HUES6 (cell line): ENCODE measurements around the gene SSBP2.

Experiments
- H3K27ac ChIP-seq: 2 replicates; pipeline ENCODE4 v1.7.0; 2013; ENCODE audit warnings: low read depth, mild to moderate bottlenecking, low read length, inconsistent platforms
- H3K27me3 ChIP-seq: 2 replicates; pipeline ENCODE4 v1.6.1; 2013; ENCODE audit warnings: low read length; ENCODE audit not compliant: control insufficient read depth, insufficient read depth
- H3K36me3 ChIP-seq: 2 replicates; pipeline ENCODE4 v1.6.1; 2013; ENCODE audit warnings: low read length; ENCODE audit not compliant: control insufficient read depth, insufficient read depth
- H3K4me1 ChIP-seq: 2 replicates; pipeline ENCODE4 v1.6.1; 2013; ENCODE audit warnings: low read length; ENCODE audit not compliant: control insufficient read depth, insufficient read depth
- H3K4me3 ChIP-seq: 2 replicates; pipeline ENCODE4 v1.5.1; 2013; ENCODE audit warnings: low read depth, low read length
- H3K9ac ChIP-seq: one replicate; pipeline ENCODE4 v1.6.1; 2013; ENCODE audit warnings: mild to moderate bottlenecking, low read length
- H3K9me3 ChIP-seq: 2 replicates; pipeline ENCODE4 v1.6.1; 2013; ENCODE audit warnings: low read depth, low read length; ENCODE audit not compliant: control insufficient read depth, insufficient read depth

The SSBP2 gene

DNA sequence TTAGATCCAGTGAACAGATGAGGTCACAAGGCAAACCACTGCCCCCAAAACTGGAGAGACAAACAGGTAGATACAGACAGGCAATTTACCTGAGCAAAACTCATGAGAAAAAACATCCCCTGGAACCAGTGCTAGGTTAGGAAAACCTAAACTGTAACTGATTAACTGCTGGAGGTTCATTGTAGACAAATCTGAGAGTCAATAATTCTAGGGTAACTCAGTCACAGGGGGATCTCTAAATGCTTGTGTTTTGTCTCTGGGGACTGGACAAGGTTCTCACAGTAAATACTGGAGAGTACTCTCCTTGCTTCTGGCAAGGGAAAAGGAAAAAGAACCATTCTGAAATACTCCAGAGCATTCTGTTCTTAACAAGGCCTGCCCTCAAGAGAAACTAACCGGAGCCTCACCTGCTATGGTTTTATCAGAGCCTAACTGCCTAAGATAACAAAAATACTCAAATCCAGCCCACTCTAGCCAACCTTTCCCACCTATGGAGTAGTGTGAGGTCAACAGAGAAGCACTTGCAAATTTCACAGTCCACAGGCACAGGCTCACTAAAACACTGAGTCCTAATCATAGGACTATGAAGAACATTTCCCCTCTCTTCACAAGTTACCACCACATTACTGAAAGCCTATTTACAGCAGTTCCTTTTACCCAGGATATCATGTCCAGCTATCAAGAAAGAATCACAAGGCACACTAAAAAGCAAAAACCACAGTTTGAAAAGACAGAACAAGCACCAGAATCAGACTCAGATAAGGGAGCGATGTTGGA lies 217.1 kb downstream of the SSBP2 start:
- Histone ChIP-seq H3K36me3 (no peaks in the 10 kb centered on the region), H3K9me3 (no peaks in the 10 kb centered on the region), H3K9ac (no peak overlapping the region), H3K27ac (no peak overlapping the region), H3K4me1 (no peaks in the 10 kb centered on the region), H3K4me3 (no peak overlapping the region), H3K27me3 (no peaks in the 10 kb centered on the region)

DNA sequence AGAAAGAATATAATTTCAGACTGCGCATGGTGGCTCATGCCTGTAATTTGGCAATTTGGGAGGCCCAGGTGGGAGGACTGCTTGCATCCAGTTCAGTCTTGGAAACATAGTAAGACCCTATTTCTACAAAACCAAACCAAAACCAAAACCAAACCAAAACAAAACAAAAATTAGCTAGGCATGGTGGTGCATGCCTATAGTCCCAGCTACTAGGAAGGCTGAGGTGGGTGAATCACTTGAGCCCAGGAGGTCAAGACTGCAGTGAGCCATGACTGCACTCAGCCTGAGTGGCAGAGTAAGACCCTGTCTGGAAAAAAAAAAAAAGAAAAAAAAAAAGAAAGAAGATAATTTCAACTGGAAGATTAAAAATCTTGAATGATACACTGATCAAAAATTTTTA lies 220.0 kb downstream of the SSBP2 start:
- Histone ChIP-seq H3K36me3 (no peaks in the 10 kb centered on the region), H3K4me3 (no peak overlapping the region), H3K9ac (no peak overlapping the region), H3K4me1 (no peaks in the 10 kb centered on the region), H3K27me3 (no peaks in the 10 kb centered on the region), H3K27ac (no peak overlapping the region), H3K9me3 (no peaks in the 10 kb centered on the region)

DNA sequence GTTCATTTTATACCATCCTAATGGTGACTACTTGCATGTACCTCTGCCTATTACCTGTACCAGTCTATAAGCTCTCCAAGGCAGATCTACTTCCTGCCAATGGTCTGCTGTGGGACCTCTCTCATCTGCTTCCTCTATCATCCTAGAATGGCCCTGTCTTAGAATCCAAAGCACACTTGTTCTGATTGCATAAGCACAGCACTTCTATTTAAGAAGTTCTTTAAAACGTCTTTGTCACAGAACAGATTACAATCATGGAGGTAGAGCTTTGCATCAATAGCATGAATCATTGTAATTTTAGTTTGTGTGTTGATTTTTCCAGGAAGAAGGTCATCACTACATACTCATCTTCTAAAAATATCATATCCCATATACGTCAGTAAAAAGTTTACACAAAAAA lies 225.2 kb downstream of the SSBP2 start:
- no peaks in the 10 kb centered on the region for H3K27me3 ChIP-seq
- no peak overlapping the region for H3K9ac ChIP-seq
- H3K27ac ChIP-seq = no peak overlapping the region
- H3K9me3 ChIP-seq = no peaks in the 10 kb centered on the region
- no peak overlapping the region for H3K4me3 ChIP-seq
- no peaks in the 10 kb centered on the region; the same call in 1 of the 2 replicates for H3K4me1 ChIP-seq
- no peaks in the 10 kb centered on the region for H3K36me3 ChIP-seq

DNA sequence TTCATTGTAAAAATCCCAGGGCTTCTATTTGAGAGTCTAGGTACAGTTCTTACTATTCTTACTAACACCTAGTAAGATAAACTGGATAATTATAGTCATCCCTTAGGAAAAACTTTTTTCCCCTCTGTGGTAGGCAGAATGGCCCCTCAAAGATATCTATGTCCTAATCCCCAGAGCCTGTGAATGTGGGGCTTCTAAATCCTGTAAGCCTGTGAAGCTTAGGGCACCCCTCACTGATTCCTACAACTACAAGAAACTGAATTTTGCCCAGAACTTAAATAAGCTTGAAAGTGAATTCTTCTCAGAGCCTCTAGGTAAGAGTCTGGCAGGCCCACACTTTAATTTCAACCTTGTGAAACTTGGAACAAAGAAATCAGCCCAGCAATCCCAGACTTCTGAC lies 226.9 kb downstream of the SSBP2 start:
- H3K4me3 ChIP-seq = no peak overlapping the region
- H3K9ac ChIP-seq = no peak overlapping the region
- H3K36me3 ChIP-seq = no peaks in the 10 kb centered on the region
- H3K27ac ChIP-seq = no peak overlapping the region
- H3K27me3 ChIP-seq = no peaks in the 10 kb centered on the region
- no peaks in the 10 kb centered on the region for H3K9me3 ChIP-seq
- H3K4me1 ChIP-seq = no peaks in the 10 kb centered on the region; the same call in 1 of the 2 replicates

DNA sequence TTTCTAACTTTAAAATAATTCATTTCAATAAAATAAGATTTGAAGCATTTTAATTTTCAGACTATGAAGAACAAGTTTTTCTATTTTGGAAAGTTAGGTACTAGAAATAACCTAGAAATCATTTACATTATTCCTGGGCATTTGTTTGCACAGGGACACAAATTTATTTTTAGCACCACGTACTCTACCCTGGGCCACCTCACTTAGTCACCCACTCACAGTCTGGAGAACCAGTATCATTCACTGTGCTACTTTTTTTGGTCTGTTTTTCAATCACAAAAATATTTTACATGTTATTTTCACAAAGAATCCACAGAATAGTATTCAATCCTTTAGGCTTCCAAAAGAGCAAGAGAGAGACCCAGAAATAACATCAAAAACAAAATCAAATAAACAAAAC lies 228.3 kb downstream of the SSBP2 start:
- H3K27me3 ChIP-seq = no peaks in the 10 kb centered on the region
- H3K4me3 ChIP-seq = no peak overlapping the region
- no peaks in the 10 kb centered on the region for H3K9me3 ChIP-seq
- no peak overlapping the region for H3K9ac ChIP-seq
- no peaks in the 10 kb centered on the region; the same call in 1 of the 2 replicates for H3K4me1 ChIP-seq
- no peak overlapping the region for H3K27ac ChIP-seq
- H3K36me3 ChIP-seq = no peaks in the 10 kb centered on the region

DNA sequence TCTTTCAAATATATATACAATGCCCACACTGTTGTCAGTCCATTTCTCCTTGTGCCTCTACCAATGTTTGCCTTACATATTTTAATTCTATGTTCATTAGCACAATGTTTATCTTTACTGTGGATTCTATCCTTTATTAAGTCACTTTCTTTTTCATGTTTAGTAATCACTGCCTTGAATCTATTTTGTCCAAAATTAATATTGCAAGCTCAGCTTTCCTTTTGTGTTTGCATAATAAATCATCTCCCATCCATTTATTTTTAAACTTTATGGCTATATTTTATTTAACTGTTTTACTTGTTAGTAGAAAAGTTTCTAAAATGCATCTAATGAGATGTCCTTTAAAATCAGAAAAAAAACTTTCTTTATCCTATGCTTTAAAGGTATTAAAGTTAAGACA lies 230.1 kb downstream of the SSBP2 start:
- H3K4me3 ChIP-seq = no peak overlapping the region
- no peak overlapping the region for H3K27ac ChIP-seq
- no peak overlapping the region for H3K9ac ChIP-seq
- H3K27me3 ChIP-seq = no peaks in the 10 kb centered on the region
- H3K4me1 ChIP-seq = no peaks in the 10 kb centered on the region; the same call in 1 of the 2 replicates
- H3K36me3 ChIP-seq = no peaks in the 10 kb centered on the region
- H3K9me3 ChIP-seq = no peaks in the 10 kb centered on the region

DNA sequence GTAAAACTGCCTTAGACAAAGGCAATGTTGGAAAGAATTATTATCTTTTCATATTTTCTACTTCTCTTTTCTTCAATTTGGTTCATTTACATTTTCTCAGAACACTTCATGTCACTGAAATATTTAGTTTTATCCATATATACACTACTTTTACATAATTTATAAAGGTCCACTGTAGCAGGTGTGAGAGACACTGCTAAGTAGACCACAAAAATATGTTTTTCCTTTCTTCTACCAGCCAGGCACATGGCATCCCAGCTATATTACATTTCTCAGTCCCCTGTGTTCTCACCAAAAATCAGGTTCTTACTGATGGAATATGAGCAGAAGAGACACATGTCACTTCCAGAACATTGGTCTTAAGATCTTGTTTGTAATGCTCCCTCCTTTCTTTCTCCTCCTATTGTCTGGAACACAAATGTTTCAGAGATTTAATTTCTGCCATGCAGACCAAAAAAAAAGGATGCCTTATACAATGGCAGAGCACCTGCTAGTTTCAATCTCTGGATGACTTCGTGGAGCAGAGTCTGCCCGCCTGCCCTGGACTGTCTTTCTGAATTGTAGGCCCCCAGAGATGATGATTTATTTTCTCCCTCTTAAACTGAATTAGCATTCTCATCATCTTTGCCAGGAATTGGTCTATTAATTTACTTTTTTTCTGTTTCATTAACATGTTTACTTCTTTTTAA lies 231.5 kb downstream of the SSBP2 start:
- Histone ChIP-seq H3K4me1 (no peaks in the 10 kb centered on the region; the same call in 1 of the 2 replicates), H3K27me3 (no peaks in the 10 kb centered on the region), H3K36me3 (no peaks in the 10 kb centered on the region), H3K9me3 (no peaks in the 10 kb centered on the region), H3K27ac (no peak overlapping the region), H3K4me3 (no peak overlapping the region), H3K9ac (no peak overlapping the region)

DNA sequence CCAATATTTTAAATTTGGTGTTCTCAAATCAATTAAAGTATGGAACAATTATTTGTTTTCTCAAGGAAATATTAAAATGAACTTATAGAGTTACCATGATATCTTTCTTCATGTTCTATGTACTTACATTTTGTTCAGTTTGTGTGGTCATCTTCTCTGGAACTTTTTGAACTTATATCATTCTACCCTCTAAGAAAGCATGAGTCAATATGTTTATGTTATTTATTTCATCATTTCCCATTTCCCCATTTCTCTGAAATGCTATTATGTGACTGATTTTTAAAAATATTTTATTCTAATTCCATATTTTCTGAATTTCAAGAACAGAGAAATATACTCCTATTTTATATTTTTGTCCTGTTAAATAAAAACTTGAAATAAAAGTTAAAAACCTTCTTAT lies 233.4 kb downstream of the SSBP2 start:
- H3K27me3 ChIP-seq = no peaks in the 10 kb centered on the region

DNA sequence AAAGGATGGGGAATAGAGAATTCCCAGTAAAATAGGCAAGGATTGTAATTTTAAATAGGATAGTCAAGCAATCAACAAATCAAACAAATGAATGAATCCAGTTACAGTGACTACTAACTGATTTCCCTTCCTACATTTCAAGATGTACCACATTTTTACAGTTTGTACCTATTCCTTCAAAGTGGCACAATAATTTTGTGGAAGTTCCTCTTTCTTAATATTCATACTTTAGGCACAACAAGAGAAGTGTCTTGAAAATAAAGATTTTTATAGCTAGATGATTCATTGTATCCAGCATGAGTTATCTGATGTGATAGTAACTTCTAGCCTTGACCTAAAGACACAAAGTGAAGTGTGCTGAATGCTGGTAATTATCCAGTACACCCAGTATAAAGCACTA lies 234.8 kb downstream of the SSBP2 start:
- no peak overlapping the region for H3K27ac ChIP-seq
- no peak overlapping the region for H3K4me3 ChIP-seq
- no peaks in the 10 kb centered on the region for H3K36me3 ChIP-seq
- H3K9me3 ChIP-seq = no peaks in the 10 kb centered on the region
- no peaks in the 10 kb centered on the region for H3K4me1 ChIP-seq
- H3K9ac ChIP-seq = no peak overlapping the region
- no peaks in the 10 kb centered on the region for H3K27me3 ChIP-seq

More for the DNA sequence above, 233.4 kb downstream of the SSBP2 start:
- no peaks in the 10 kb centered on the region for H3K9me3 ChIP-seq
- H3K4me3 ChIP-seq = no peak overlapping the region
- H3K27ac ChIP-seq = no peak overlapping the region
- H3K4me1 ChIP-seq = no peaks in the 10 kb centered on the region
- no peaks in the 10 kb centered on the region for H3K36me3 ChIP-seq
- H3K9ac ChIP-seq = no peak overlapping the region

DNA sequence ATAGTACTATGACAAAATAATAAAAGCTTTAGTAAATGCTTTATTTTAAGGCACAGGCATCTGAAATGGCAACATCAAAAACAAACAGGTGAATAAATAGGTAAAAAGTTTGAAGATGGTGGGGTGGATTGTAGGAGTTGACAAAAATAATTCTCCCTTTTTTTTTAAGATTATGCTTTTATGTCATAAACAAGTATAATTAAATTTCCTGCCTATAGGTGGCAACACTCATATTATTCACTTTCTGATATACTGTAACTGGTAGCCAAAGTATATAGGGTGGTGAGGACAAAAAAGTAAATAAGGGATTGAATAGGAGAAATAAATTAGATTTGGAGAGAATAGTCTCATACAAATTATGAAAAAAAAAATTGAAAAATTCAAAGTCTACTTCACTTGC lies 236.9 kb downstream of the SSBP2 start:
- H3K9me3 ChIP-seq = no peaks in the 10 kb centered on the region
- no peaks in the 10 kb centered on the region for H3K27me3 ChIP-seq
- H3K27ac ChIP-seq = no peak overlapping the region
- H3K36me3 ChIP-seq = no peaks in the 10 kb centered on the region
- H3K4me1 ChIP-seq = no peaks in the 10 kb centered on the region
- H3K9ac ChIP-seq = no peak overlapping the region
- no peak overlapping the region for H3K4me3 ChIP-seq

DNA sequence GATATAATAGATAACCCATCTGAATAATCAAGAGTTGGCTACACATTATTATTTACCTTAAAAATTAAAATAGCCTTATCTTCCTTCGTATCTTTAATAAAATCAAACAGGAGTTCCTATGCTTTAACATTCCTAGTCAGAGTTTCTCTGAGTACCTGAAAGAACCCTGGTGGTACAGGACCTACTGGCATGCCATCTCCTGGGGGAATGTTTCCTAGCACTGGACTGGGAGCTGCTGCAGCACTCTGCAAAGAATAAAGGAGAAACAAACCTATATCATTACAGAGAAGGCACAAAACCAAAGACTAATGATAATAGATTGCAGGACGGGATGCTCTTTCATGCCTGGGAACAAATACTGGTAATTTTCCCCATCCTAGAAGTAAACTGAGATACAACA lies 237.4 kb downstream of the SSBP2 start:
- Histone ChIP-seq H3K9ac (no peak overlapping the region), H3K27me3 (no peaks in the 10 kb centered on the region), H3K4me3 (no peak overlapping the region), H3K36me3 (no peaks in the 10 kb centered on the region), H3K27ac (no peak overlapping the region), H3K4me1 (no peaks in the 10 kb centered on the region), H3K9me3 (no peaks in the 10 kb centered on the region)
